Neural cell (in vitro differentiated cells): ENCODE measurements around the gene SYT13.

Source experiments
- CTCF ChIP-seq: fragments of 450-650 bp; IDR thresholded peaks from 2 replicates; pipeline ENCODE4 v1.5.1; 2014; ENCODE audit warnings: antibody characterized with exemption, mild to moderate bottlenecking, moderate library complexity; ENCODE audit not compliant: poor library complexity, severe bottlenecking
- EP300 ChIP-seq: fragments of 450-650 bp; conservative IDR thresholded peaks from 2 replicates; pipeline ENCODE4 v1.6.1; 2014; ENCODE audit warnings: antibody characterized with exemption, mild to moderate bottlenecking, moderate library complexity; ENCODE audit not compliant: poor library complexity, severe bottlenecking
- EZH2 ChIP-seq: fragments of 200-600, 300-800 bp; shearing (Covaris generic), sonication (generic); IDR thresholded peaks from 2 replicates; pipeline ENCODE4 v1.6.1; 2014; ENCODE audit warnings: antibody characterized with exemption, low read length, borderline replicate concordance, mild to moderate bottlenecking; ENCODE audit not compliant: insufficient read depth, poor library complexity, severe bottlenecking
- MXI1 ChIP-seq: fragments of 450-650 bp; conservative IDR thresholded peaks from 2 replicates; pipeline ENCODE4 v1.6.1; 2014; ENCODE audit warnings: antibody characterized with exemption, mild to moderate bottlenecking; ENCODE audit not compliant: poor library complexity, severe bottlenecking
- POLR2AphosphoS5 ChIP-seq: IDR thresholded peaks from 2 replicates; pipeline ENCODE4 v1.6.1; 2012
- RAD21 ChIP-seq: fragments of 450-650 bp; conservative IDR thresholded peaks from 2 replicates; pipeline ENCODE4 v1.6.1; 2014; ENCODE audit warnings: antibody characterized with exemption, mild to moderate bottlenecking, moderate library complexity
- REST ChIP-seq: IDR thresholded peaks from 2 replicates; pipeline ENCODE4 v1.6.1; 2012; ENCODE audit warnings: borderline replicate concordance
- SMC3 ChIP-seq: fragments of 450-650 bp; conservative IDR thresholded peaks from 2 replicates; pipeline ENCODE4 v1.6.1; 2014; ENCODE audit warnings: antibody characterized with exemption, mild to moderate bottlenecking, moderate library complexity; ENCODE audit not compliant: poor library complexity
- TAF1 ChIP-seq: IDR thresholded peaks from 2 replicates; pipeline ENCODE4 v1.6.1; 2012; ENCODE audit warnings: low read depth

- TF ChIP-seq REST: no peak
- no peak for TF ChIP-seq CTCF
- TF ChIP-seq POLR2AphosphoS5: no peak
- no peak for TF ChIP-seq SMC3
- TF ChIP-seq EZH2: no peak
- TF ChIP-seq MXI1: no peak
- no peak for TF ChIP-seq RAD21
- TF ChIP-seq TAF1: no peak
- no peak for TF ChIP-seq EP300
Measured at GRCh38 chr11:45246241-45246640, 39.9 kb downstream of the SYT13 start.
